GM08714 (cell line): ENCODE data around the gene DCTPP1.
"Not testable (repeated sequence)": the region's sequence is repeated elsewhere in the genome, so short reads cannot be mapped to it uniquely, and the experiment has no call there.

ENCODE experiments used
- H3K4me3 ChIP-seq: fragments of 200-500 bp; sonication (Bioruptor generic); 2 replicates; pipeline ENCODE4 v1.5.1; 2014; ENCODE audit warnings: mild to moderate bottlenecking, low read length, inconsistent platforms
- ZNF274 ChIP-seq: IDR thresholded peaks from 2 replicates; pipeline ENCODE4 v1.6.1; 2012; ENCODE audit warnings: mild to moderate bottlenecking, low read depth, low read length

The DCTPP1 gene

GRCh38 chr16:30413112-30413806, 16.6 kb downstream of the DCTPP1 start:
- H3K4me3 ChIP-seq: no peak overlapping the region
- no peak for TF ChIP-seq ZNF274

- TF ChIP-seq ZNF274: no peak
Observed at GRCh38 chr16:30409125-30410060, 20.4 kb downstream of the DCTPP1 start.

GRCh38 chr16:30407804-30408534, 21.9 kb downstream of the DCTPP1 start:
- TF ChIP-seq ZNF274: no peak
- H3K4me3 ChIP-seq: peak overlapping the region; percentile 94

More at GRCh38 chr16:30409125-30410060, 20.4 kb downstream of the DCTPP1 start:
- H3K4me3 ChIP-seq: no peak overlapping the region

- TF ChIP-seq ZNF274: no peak
- H3K4me3 ChIP-seq: peak within 1 kb of the TSS; percentile 94
Observed at GRCh38 chr16:30407102-30407803, 22.6 kb downstream of the DCTPP1 start, which contains the start of gene ZNF771. Gene ZNF771 (plus strand): TSS chr16:30407606. CDS start chr16:30408054, 448 bp downstream.

- H3K4me3 ChIP-seq: peak overlapping the region; percentile 94; the same call in 1 of the 2 replicates
- no peak for TF ChIP-seq ZNF274
Observed at GRCh38 chr16:30406795-30407101, 23.1 kb downstream of the DCTPP1 start.

DNA sequence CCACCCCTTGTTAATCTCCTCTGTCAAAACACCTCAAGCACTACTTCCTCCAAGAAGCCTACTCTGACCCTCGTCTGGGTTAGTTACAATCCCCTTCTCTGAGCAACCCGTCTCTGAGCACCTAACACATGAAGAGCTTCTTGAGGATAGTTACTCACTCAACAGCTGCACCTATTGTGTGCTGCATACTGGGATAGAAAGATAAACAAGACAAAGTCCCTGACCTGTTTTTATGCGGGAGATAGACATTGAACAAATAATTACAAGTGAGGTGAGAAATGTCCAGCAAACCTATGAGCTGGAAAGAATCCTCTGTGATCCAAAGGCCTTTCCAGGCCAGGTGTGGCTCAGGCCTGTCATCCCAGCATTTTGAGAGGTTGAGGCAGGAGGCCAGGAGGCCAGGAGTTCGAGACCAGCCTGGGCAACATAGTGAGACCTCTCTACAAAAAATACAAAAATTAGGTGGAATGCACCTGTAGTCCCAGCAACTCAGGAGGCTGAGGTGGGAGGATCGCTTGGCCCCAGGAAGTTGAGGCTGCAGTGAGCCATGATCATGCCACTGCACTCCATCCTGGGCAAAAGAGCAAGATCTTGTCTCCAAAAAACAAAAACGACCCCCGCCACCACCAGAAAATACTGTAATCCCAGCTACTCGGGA, 27.9 kb downstream of the DCTPP1 start:
- no peak overlapping the region for H3K4me3 ChIP-seq
- TF ChIP-seq ZNF274: no peak

DNA sequence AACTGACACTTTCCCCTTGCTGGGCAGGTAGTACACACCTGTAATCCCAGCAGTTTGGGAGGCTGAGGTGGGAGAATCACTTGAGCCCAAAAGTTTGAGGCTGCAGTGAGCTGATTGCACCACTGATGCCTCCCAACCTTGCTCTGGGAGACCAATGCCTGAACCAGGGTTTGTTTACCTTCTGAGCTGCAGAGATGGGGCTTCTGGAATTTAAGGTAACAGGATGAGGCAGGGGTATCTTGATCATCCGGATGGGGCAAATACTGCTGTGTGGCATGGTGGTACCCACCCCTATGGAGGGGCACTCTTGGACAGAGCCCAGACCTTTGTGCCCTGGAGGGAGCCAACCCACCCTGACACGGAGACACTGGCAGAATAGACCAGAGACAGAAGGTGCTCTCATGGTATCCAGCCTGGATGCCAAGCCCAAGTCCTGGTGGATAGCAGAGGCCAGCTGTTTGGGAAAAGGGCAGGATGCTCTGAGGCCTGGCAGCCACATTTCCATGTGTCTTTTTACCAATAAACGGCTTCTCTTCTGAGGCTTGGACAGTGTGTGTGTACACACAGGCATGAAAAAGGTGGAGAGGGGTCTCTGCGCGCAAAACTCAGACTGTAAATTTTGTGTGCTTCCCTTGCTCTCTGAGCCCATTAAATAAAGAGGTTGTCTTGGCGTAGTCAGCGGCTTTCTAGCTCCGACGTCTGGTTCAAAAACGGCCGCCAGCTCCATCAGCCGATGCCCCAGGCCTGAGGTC, 30.2 kb downstream of the DCTPP1 start:
- no peak for TF ChIP-seq ZNF274
- peak overlapping the region; percentile 58; the same call in 1 of the 2 replicates for H3K4me3 ChIP-seq

DNA sequence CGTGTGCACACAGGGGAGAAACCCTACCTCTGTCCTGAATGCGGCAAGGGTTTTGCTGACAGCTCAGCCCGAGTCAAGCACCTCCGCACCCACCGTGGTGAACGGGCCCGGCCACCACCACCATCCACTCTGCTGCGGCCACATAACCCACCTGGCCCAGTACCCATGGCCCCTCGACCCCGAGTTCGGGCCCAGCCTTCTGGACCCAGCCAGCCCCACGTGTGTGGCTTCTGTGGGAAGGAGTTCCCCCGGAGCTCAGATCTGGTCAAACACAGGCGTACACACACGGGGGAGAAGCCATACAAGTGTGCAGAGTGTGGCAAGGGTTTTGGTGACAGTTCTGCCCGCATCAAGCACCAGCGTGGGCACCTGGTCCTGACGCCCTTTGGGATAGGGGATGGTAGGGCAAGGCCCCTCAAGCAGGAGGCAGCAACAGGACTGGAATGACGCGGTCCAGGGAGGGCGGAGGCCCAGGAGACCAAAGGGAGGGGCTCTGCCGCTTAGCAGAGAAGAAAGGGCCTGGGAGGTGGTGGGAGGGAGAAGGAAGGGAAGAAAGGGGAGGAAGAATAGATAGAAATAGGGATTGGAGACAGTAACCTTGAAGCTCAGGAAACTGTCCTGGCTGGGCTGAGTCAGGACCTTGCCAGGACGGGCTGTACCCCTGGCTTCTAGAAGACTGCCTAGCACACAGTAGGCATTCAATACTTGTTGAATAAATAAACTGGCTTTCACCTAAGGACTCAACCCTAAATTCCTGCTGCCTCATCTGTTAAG, 31.0 kb downstream of the DCTPP1 start:
- H3K4me3 ChIP-seq: no peak overlapping the region
- no peak for TF ChIP-seq ZNF274

DNA sequence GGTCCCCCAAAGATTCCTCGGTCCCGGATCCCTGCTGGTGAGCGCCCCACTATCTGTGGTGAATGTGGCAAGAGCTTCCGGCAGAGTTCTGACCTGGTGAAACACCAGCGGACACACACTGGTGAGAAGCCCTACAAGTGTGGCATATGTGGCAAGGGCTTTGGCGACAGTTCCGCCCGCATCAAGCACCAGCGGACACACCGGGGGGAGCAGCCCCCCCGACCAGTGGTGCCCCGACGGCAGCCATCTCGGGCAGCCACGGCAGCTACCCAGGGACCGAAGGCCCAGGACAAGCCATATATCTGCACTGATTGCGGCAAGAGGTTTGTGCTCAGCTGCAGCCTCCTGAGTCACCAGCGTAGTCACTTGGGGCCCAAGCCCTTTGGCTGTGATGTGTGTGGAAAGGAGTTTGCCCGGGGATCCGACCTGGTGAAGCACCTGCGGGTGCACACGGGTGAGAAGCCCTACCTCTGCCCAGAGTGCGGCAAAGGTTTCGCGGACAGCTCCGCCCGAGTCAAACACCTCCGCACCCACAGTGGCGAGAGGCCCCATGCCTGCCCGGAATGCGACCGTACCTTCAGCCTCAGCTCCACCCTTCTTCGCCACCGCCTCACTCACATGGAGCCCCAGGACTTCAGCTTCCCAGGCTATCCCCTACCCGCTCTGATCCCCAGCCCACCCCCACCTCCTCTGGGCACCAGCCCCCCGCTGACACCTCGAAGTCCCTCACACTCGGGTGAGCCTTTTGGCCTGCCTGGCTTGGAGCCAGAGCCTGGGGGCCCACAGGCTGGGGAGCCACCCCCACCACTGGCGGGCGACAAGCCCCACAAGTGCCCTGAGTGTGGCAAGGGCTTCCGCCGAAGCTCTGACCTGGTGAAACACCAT, 31.8 kb downstream of the DCTPP1 start:
- no peak overlapping the region for H3K4me3 ChIP-seq
- TF ChIP-seq ZNF274: no peak

DNA sequence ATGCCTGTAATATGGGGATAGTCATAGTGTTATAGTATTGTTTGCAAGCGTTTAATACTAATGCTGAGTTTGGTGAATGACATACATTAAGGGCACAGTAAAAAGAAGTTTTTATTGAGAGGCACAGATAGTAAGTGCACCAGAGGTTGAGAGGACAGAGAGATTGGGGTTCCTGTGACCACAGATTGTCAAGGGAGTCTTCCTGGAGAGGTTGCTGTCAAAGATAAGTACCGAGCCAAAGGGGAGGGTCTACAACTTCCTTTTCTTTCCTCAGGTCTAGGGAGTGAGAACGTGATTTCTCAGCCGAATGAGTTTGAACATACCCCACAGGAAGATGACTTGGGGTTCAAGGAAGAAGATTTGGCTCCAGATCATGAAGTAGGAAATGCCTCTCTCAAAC, 32.8 kb downstream of the DCTPP1 start:
- TF ChIP-seq ZNF274: no peak
- H3K4me3 ChIP-seq: no peak overlapping the region

DNA sequence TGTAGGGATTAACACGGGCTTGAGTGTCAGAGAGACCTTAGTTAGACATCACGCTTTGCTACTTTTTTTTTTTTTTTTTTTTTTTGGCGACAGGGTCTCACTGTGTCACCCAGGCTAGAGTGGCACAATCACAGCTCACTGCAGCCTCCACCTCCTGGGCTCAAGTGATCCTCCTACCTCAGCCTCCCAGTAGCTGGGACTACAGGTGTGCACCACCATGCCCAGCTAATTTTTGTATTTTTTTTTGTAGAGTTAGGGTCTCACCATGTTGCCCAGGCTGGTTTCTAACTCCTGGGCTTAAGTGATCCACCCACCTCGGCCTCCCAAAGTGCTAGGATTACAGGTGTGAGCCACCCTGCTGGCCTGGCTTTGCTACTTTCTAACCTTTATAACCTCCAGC, 33.2 kb downstream of the DCTPP1 start:
- H3K4me3 ChIP-seq: not testable (repeated sequence)
